ENCODE results near the gene OR6C65.
"Not testable (repeated sequence)": the region's sequence is repeated elsewhere in the genome, so short reads cannot be mapped to it uniquely, and the experiment has no call there.

Gene OR6C65

DNA sequence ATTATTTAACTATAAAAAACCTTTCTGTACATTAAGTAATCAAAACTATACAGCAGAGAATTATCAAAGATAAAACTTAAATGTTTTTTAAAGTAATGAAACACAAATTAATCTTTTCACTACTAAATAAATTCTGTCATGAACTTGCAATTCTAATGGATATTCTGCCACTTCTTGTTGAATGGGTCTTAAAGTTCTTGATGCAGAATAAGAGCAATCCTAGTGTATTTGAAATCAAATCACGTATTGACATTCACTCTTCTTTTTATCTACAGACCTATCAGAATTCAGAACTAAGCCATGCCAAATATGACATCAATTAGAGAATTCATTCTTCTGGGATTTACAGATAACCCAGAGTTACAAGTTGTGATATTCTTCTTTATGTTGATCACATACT lies at the start of gene OR6C65:
OR6C65 (plus strand) TSS at position 301 of the 400 bp plus-strand sequence; CDS start at position 301, 0 bp downstream.
- Mint-ChIP-seq H3K27ac (no peak within 1 kb of the TSS), H3K36me3 (no peaks in the 10 kb centered on the region), H3K4me1 (no peaks in the 10 kb centered on the region), H3K27me3 (no peaks in the 10 kb centered on the region), H3K4me3 (no peak within 1 kb of the TSS), H3K9me3 (no peaks in the 10 kb centered on the region)
- ATAC-seq: no peak

DNA sequence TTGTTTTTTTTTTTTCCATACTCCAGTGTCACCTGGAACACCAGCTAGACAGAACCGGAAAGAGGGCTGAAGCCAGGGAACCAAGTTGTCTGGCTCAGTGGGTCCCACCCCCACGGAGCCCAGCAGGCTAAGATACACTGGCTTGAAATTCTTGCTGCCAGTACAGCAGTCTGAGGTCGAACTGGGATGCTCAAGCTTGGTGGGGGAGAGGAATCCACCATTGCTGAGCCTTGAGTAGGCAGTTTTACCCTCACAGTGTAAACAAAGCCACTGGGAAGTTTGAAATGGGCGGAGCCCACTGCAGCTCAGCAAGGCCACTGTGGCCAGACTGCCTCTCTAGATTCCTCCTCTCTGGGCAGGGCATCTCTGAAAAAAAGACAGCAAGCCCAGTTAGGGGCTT lies 45.0 kb upstream of the OR6C65 start:
- H3K4me3 Mint-ChIP-seq, H3K9me3 Mint-ChIP-seq, H3K27ac Mint-ChIP-seq, ATAC-seq, H3K36me3 Mint-ChIP-seq, H3K4me1 Mint-ChIP-seq: not testable (repeated sequence)
- H3K27me3 Mint-ChIP-seq: peaks cover 11% of the 10 kb centered on the region

DNA sequence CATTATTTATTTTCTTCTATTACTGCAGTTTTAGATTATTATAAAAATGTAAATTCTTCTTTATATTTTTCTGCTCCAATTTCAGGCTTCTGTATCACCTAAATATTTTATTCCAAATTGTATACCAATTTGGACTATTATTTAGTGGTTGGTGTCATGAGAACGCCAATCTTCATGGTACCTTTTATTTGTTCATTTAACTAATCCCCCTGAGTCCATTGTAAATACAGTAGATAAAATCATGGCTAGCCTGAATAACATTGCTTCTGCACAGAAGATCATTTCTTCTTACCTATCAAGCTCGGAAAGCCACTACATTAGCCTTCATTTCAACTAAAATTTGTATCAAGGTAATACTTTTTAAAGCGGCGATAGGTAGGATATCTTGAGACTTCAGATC lies 37.7 kb upstream of the OR6C65 start, which contains the start of gene OR6C75:
OR6C75 (plus strand) TSS at position 301 of the 400 bp plus-strand sequence. CDS start 2,136 bp downstream, outside the sequence.
- H3K4me3 Mint-ChIP-seq: no peak within 1 kb of the TSS
- H3K27me3 Mint-ChIP-seq: peaks cover 24% of the 10 kb centered on the region
- no peaks in the 10 kb centered on the region for H3K36me3 Mint-ChIP-seq
- H3K27ac Mint-ChIP-seq: no peak within 1 kb of the TSS
- ATAC-seq: no peak
- no peaks in the 10 kb centered on the region for H3K4me1 Mint-ChIP-seq
- H3K9me3 Mint-ChIP-seq: no peaks in the 10 kb centered on the region

DNA sequence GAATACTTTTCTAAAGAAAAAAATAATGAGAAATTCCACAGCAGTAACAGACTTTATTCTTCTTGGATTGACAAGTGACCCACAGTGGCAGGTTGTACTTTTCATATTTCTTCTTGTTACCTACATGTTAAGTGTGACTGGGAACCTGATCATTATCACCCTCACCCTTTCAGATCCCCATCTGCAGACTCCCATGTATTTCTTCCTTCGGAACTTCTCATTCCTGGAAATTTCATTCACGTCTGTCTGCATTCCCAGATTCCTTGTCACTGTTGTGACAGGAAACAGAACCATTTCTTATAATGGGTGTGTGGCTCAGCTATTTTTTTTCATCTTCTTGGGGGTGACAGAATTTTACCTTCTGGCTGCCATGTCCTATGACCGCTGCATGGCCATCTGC lies 35.2 kb upstream of the OR6C65 start:
- ATAC-seq: no peak
- Mint-ChIP-seq H3K27ac (no peak overlapping the region), H3K4me1 (no peaks in the 10 kb centered on the region), H3K4me3 (no peak overlapping the region), H3K36me3 (no peaks in the 10 kb centered on the region), H3K27me3 (peaks cover 29% of the 10 kb centered on the region), H3K9me3 (no peaks in the 10 kb centered on the region)

DNA sequence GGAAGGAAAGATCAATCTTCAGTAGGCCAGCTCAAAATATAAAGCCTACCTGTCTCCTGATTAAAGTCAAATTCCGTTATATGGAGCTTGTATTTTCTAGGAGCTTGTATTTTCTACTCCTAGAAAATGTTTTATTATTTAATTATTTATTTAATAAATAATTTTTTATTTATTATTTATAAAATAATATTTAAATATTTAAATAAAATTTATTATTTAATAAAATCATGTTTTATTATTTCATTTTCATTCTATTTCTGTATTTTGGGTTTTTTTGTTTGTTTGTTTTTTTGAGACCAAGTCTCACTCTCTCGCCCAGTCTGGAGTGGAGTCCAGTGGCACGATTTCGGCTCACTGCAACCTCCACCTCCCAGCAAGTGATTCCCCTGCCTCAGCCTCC lies 27.8 kb upstream of the OR6C65 start:
- Mint-ChIP-seq H3K27me3 (peaks cover 7% of the 10 kb centered on the region), H3K36me3 (no peaks in the 10 kb centered on the region), H3K4me3 (no peak overlapping the region), H3K27ac (no peak overlapping the region), H3K4me1 (no peaks in the 10 kb centered on the region), H3K9me3 (no peaks in the 10 kb centered on the region)
- no peak for ATAC-seq

DNA sequence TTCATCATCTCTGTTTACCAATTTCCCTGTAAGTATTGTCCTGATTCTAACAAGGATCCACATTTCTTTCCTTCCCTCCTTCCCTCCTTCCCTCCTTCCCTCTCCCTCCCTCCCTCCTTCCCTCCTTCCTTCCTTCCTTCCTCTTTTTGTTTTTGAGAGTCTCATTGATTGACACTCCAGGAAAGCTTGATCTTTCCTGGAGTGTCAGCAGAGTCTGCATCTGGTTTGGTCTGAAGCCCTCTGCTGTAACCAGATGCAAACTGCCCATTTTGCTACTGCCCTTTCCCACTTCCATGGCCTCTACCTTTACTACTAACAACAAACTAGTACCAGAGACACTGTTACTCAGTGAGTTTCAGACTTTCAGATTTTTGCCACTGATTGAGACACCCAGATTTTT lies 14.4 kb upstream of the OR6C65 start:
- H3K4me3 Mint-ChIP-seq: no peak overlapping the region
- no peak for ATAC-seq
- H3K4me1 Mint-ChIP-seq: no peaks in the 10 kb centered on the region
- H3K9me3 Mint-ChIP-seq: no peaks in the 10 kb centered on the region
- H3K27ac Mint-ChIP-seq: no peak overlapping the region
- H3K27me3 Mint-ChIP-seq: no peaks in the 10 kb centered on the region
- no peaks in the 10 kb centered on the region for H3K36me3 Mint-ChIP-seq

DNA sequence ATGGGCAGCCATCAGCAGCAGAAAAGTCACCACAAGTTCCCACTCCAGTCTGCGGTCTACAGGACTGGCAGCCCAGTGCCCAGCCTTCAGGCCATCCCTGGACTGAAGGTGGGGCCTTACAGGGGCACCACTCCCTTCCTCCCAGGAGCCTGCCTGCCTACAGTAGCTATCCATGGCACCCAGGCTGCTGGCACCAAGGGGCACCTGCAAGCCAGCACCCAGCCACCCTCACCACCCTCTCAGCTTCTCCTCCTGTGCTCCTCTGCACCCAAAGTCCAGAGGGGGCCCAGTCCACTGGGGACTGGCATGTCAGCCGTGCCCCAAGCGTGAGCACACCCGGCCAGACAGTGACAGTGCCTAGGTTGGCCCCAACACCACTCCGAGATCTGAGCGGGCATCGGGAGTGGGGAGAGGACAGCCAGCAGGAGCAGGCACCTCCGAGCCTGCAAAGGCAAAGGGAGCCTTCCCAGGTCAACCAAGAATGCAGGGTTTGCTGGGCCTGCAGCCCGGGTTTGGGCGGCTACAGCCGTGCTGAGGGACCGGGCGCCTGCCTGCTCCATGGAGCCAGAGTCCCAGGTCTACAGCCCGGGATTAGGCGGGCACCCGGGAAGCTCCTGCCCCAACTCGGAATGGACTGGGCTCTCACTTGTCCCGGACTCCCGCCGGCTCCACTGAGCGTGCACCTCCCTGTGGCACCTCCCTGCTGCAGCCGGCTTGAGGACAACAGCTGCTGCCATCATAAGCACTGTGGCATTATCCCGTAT lies 8.1 kb upstream of the OR6C65 start:
- peak; percentile 41 for ATAC-seq
- H3K9me3 Mint-ChIP-seq: no peaks in the 10 kb centered on the region
- no peaks in the 10 kb centered on the region for H3K36me3 Mint-ChIP-seq
- H3K4me3 Mint-ChIP-seq: no peak overlapping the region
- no peak overlapping the region for H3K27ac Mint-ChIP-seq
- no peaks in the 10 kb centered on the region for H3K4me1 Mint-ChIP-seq
- no peaks in the 10 kb centered on the region for H3K27me3 Mint-ChIP-seq

DNA sequence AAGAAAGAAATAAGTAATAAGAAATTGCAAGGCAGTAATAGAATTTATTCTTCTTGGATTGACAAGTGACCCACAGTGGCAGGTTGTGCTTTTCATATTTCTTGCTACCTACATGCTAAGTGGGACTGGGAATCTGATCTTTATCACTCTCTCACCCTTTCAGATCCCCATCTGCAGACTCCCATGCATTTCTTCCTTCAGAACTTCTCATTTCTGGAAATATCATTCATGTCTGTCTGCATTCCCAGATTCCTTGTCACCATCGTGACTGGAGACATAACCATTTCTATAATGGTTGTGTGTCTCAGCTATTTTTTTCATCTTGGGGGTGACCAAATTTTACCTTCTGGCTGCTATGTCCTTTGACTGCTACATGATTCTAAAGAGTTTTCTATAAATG lies 4.0 kb upstream of the OR6C65 start:
- Mint-ChIP-seq H3K27me3 (no peaks in the 10 kb centered on the region), H3K4me1 (no peaks in the 10 kb centered on the region), H3K9me3 (no peaks in the 10 kb centered on the region), H3K4me3 (no peak overlapping the region), H3K27ac (no peak overlapping the region), H3K36me3 (no peaks in the 10 kb centered on the region)
- no peak for ATAC-seq

DNA sequence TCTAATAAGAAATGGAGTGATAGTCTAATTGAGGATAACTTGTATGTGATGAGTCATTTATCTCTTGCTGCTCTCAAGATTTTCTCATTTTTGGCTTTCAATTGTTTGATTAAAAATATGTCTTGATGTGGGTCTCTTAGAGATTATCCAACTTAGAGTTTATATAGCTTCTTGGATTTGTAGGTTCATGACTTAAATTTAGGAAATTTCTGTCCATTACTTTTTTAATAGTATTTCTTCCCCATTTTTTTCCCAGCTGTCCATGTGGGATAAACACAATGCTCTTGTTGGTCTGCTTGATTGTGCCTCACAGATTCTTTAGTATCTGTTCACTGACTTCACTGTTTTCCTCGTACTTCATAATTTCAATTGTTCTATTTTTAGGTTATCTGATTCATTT lies 7.5 kb downstream of the OR6C65 start:
- Mint-ChIP-seq H3K9me3 (peaks cover 6% of the 10 kb centered on the region), H3K4me3 (no peak overlapping the region), H3K27ac (no peak overlapping the region), H3K36me3 (no peaks in the 10 kb centered on the region), H3K27me3 (no peaks in the 10 kb centered on the region), H3K4me1 (no peaks in the 10 kb centered on the region)
- no peak for ATAC-seq

DNA sequence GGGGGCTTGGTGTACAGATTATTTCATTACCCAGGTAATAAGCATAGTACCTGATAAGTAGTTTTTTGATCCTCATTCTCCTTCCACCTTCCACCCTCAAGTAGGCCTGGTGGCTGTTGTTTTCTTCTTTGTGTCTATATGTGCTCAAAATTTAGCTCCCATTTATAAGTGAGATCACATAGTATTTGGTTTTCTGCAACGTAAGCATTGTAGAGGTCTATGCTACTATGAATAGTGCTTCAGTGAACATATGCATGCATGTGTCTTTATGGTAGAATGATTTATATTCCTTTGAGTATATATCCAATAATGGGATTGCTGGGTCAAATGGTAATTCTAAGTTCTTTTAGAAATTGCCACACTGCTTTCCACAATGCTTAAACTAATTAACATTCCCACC lies 8.8 kb downstream of the OR6C65 start:
- not testable (repeated sequence) for H3K4me3 Mint-ChIP-seq, H3K27me3 Mint-ChIP-seq, H3K27ac Mint-ChIP-seq, H3K9me3 Mint-ChIP-seq, H3K36me3 Mint-ChIP-seq, ATAC-seq, H3K4me1 Mint-ChIP-seq

DNA sequence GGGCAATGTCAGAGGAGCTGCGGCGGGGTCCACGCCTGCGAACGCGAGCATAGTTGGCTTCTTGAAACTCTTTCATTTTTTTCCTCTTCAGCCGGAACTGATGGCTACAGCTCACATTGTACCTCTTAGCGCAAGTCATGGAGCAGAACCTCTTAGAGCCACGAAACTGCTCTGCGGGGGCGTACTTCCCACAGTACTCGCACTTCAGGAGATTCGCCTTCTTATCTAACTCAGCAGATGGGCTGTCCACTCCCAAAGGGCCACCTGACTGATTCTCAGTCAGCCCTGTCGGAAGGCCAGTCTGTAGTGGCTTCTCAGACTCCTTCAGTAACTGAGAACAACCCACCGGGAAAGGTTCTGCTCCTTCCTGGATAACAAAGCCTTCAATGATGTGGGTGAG lies 11.8 kb downstream of the OR6C65 start:
- H3K36me3 Mint-ChIP-seq, H3K4me3 Mint-ChIP-seq, H3K27ac Mint-ChIP-seq, H3K9me3 Mint-ChIP-seq, ATAC-seq, H3K4me1 Mint-ChIP-seq: not testable (repeated sequence)
- H3K27me3 Mint-ChIP-seq: peaks cover 21% of the 10 kb centered on the region

DNA sequence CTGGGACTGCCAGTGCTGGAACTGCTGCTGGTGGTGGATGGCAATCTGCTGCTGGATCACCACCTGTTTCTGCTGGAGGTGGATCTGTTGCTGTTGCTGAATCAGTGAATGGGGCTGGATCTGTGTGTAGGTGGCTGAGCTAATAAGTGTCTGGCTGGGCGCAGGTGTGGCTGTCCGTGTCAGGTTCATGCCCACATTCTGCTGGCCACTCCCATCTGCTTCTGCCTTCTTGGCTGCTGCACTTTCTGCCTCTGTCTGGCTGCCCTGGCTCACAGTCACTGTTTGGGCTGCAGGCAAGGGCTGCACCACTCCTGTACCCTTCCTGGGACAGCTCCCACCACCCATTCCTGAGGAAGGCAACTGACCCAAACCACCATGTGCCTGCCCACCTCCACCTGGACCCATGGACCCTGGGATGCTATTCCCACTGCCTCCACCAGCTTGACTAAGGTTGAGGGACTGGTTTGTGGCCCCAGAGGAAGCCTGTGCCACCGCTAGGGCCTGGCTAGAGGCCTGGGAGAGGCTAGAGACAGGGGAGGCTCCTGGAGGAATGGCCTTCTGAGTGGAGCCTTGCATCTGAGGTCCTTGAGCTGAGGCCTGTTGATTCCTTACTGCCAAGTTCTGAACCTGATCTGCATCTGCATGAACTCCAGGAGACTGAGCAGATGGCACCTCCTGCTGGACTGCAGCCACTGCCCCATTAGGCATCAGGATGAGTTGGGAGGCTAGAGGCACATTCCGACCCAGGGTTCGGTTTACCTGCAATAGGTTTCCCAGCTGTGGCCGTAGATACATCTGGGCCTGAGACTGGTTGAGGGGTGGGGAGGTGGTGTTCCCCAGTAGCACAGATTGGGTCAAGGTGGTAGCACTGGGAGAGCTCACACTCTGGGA lies 13.4 kb downstream of the OR6C65 start:
- H3K9me3 Mint-ChIP-seq, H3K4me1 Mint-ChIP-seq, H3K27ac Mint-ChIP-seq, H3K36me3 Mint-ChIP-seq, H3K4me3 Mint-ChIP-seq: not testable (repeated sequence)
- ATAC-seq: peak; percentile 7
- peaks cover 37% of the 10 kb centered on the region for H3K27me3 Mint-ChIP-seq

DNA sequence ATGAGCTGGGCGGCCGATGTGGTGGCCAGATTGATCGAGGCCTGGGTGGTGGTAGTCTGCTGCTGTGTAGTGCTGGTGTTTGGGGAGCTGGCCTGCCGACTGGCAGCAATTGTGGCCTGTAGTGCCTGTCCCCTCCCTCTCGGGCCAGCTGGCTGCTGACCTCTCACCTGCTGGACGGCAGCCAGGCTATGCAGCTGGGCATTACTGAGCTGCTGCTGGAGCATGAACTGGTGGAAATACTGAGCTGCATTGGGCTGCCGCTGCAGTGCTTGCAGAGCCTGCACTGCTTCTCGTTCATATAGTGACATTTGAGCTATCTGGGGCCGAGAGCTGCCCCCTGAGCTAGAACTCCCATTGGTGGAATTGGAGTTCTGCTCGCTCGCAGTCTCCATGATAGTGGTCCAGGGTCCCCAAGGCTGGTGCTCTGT lies 14.1 kb downstream of the OR6C65 start:
- H3K4me3 Mint-ChIP-seq, ATAC-seq, H3K27ac Mint-ChIP-seq, H3K4me1 Mint-ChIP-seq, H3K36me3 Mint-ChIP-seq, H3K9me3 Mint-ChIP-seq: not testable (repeated sequence)
- peaks cover 44% of the 10 kb centered on the region for H3K27me3 Mint-ChIP-seq

DNA sequence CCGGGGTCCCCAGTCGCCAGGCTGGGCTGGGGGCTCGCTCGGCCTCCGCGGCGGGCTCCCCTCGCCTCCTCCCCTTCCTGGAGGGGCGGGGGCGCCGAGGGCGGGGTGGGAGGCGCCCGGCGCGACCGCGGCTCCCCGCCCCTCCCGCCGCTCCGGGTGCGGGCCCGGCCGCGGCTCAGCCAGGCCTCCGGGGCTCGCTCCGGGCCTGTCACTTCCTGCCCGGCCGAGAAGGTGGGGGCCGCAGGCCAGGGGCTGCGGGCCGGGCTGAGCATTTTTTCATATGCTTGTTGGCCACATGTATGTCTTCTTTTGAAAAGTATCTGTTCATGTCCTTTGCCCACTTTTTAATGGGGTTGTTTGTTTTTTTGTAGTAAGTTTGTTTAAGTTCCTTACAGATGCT lies 14.6 kb downstream of the OR6C65 start:
- H3K36me3 Mint-ChIP-seq, H3K4me1 Mint-ChIP-seq, H3K9me3 Mint-ChIP-seq, H3K27ac Mint-ChIP-seq: not testable (repeated sequence)
- H3K27me3 Mint-ChIP-seq: peaks cover 48% of the 10 kb centered on the region
- peak; percentile 73 for ATAC-seq
- H3K4me3 Mint-ChIP-seq: peak overlapping the region; percentile 39

DNA sequence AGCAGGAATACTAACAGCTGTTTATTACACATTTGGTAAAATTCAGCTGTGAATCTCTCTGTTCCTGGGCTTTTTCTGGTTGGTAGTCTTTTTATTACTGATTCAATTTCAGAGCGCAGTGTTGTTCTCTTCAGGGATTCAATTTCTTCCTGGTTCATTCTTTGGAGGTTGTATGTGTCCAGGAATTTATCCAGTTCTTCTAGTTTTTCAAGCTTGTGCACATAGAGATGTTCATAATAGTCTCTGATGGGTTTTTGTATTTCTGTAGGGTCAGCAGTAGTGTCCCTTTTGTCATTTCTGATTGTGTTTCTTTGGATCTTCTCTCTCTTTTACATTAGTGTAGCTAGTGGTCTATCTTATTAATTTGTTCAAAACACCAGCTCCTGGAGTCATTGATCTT lies 16.6 kb downstream of the OR6C65 start:
- H3K9me3 Mint-ChIP-seq: no peaks in the 10 kb centered on the region
- no peak overlapping the region for H3K27ac Mint-ChIP-seq
- ATAC-seq: no peak
- peaks cover 48% of the 10 kb centered on the region for H3K27me3 Mint-ChIP-seq
- H3K4me3 Mint-ChIP-seq: no peak overlapping the region
- H3K36me3 Mint-ChIP-seq: no peaks in the 10 kb centered on the region
- peaks cover 8% of the 10 kb centered on the region for H3K4me1 Mint-ChIP-seq
